Measurements from ENCODE around the gene LSP1.

- no peak for TF ChIP-seq EZH2 (IDR thresholded peaks at IDR 0.05; ENCODE audit: borderline replicate concordance, insufficient read depth, low read length, poor library complexity, severe bottlenecking)
- TF ChIP-seq CTCF (IDR thresholded peaks at IDR 0.05; ENCODE audit: poor library complexity, severe bottlenecking): no peak
- no peak for TF ChIP-seq RAD21 (conservative IDR thresholded peaks at IDR 0.05)
Observed at GRCh38 chr11:1877211-1878136, 24.6 kb downstream of the LSP1 start.

All from neural cell (in vitro differentiated cells).